IMR-90 (cell line): ENCODE data around the gene FOLR2.

Experiments
- CEBPB ChIP-seq: IDR thresholded peaks from 2 replicates; pipeline ENCODE4 v1.6.1; 2012; ENCODE audit warnings: low read depth, low read length, improper control_type of control experiment
- CHD1 ChIP-seq: IDR thresholded peaks from 2 replicates; pipeline ENCODE4 v1.6.1; 2012; ENCODE audit warnings: low read depth, low read length, improper control_type of control experiment
- CTCF ChIP-seq: conservative IDR thresholded peaks from 2 replicates; pipeline ENCODE4 v1.5.1; 2012; ENCODE audit warnings: mild to moderate bottlenecking, low read depth, low read length, improper control_type of control experiment
- ELK1 ChIP-seq: fragments of 150-350 bp; IDR thresholded peaks from 2 replicates; pipeline ENCODE4 v1.6.1; 2016; ENCODE audit warnings: low read depth, mild to moderate bottlenecking, low read length, moderate library complexity, borderline replicate concordance
- FOS ChIP-seq: fragments of 150-350 bp; IDR thresholded peaks from 2 replicates; pipeline ENCODE4 v1.6.1; 2016; ENCODE audit warnings: low read depth, low read length
- MAFK ChIP-seq: IDR thresholded peaks from 2 replicates; pipeline ENCODE4 v1.6.1; 2012; ENCODE audit warnings: low read depth, low read length, improper control_type of control experiment
- MAZ ChIP-seq: IDR thresholded peaks from 2 replicates; pipeline ENCODE4 v1.6.1; 2012; ENCODE audit warnings: low read depth, mild to moderate bottlenecking, low read length, improper control_type of control experiment, moderate library complexity, borderline replicate concordance
- NFE2L2 ChIP-seq: fragments of 150-350 bp; IDR thresholded peaks from 2 replicates; pipeline ENCODE4 v1.6.1; 2016; ENCODE audit warnings: low read depth, mild to moderate bottlenecking, low read length
- POLR2A ChIP-seq: IDR thresholded peaks from 2 replicates; pipeline ENCODE4 v1.6.1; 2012; ENCODE audit warnings: mild to moderate bottlenecking, low read depth, low read length
- RAD21 ChIP-seq: IDR thresholded peaks from 2 replicates; pipeline ENCODE4 v1.6.1; 2012; ENCODE audit warnings: low read length, improper control_type of control experiment
- RCOR1 ChIP-seq: IDR thresholded peaks from 2 replicates; pipeline ENCODE4 v1.6.1; 2012; ENCODE audit warnings: mild to moderate bottlenecking, low read length, improper control_type of control experiment; ENCODE audit not compliant: insufficient replicate concordance
- RFX5 ChIP-seq: IDR thresholded peaks from 2 replicates; pipeline ENCODE4 v1.8.0; 2012; ENCODE audit warnings: low read depth, mild to moderate bottlenecking, low read length, moderate library complexity
- SMC3 ChIP-seq: fragments of 150-350 bp; IDR thresholded peaks from 2 replicates; pipeline ENCODE4 v1.6.1; 2016; ENCODE audit warnings: low read depth, mild to moderate bottlenecking, antibody characterized with exemption, low read length, moderate library complexity
- USF2 ChIP-seq: fragments of 150-350 bp; IDR thresholded peaks from 2 replicates; pipeline ENCODE4 v1.6.1; 2017; ENCODE audit warnings: mild to moderate bottlenecking, antibody characterized with exemption, low read length, low read depth

DNA sequence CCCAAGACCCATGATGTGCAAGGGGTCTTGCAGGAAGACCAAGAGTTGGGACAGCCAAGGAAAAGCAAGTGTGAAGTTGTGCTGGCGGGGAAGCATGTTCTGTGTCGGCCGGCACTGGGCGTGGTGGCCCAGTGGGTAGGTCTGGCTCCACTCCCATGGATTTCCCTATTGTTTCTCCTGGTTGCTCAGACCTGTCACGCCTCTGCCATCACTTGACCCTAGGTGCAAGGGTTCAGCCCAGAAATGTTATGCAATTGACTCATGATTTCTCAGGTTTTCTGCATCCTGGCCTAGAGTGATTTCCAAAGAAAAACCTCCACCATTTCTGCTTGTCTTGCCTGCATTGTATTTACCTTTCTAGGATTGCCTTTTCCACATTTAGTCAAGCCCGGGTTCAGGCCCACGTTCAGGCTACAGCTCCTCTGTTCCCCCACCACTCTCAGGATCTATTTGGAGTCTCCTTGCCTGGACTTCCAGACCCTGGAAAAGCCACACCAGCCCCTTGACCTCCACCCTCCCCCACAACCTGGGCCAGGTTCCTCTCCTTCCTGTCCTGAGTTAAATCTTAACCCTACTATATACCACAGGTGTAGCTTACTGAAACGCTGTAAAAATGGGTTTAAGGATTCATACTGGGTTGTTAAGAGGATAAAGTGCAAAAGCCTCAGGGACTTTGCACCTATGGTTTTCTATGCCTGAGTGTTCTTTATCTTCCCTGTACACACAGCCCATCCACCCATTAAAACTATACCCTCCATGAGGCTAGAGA, 42.1 kb upstream of the FOLR2 start:
- no peak for TF ChIP-seq CTCF
- no peak for TF ChIP-seq MAZ
- no peak for TF ChIP-seq MAFK
- no peak for TF ChIP-seq RAD21
- TF ChIP-seq CEBPB: no peak
- TF ChIP-seq RFX5: no peak
- TF ChIP-seq NFE2L2: no peak
- no peak for TF ChIP-seq CHD1
- TF ChIP-seq POLR2A: no peak
- TF ChIP-seq USF2: no peak
- TF ChIP-seq RCOR1: no peak
- no peak for TF ChIP-seq ELK1
- no peak for TF ChIP-seq SMC3
- no peak for TF ChIP-seq FOS
